ENCODE results near the gene MACROD2. TPM values are rescaled to one million over a fixed set of nuclear protein-coding genes. Genes with fewer than 3 reads are reported as not detected.

Gene MACROD2
- polyA plus RNA-seq, 1 donor (not counting 4 experiments of a cell fraction or from before 2014, with no cell fraction given): 0.71 TPM

GRCh38 chr20:14882157-14882556 lies 886.8 kb downstream of the MACROD2 start:
- no peaks in the 10 kb centered on the region for H3K9me3 ChIP-seq (ENCODE audit: control insufficient read depth, low read depth, low read length)
- FAIRE-seq (no peak), DNase-seq (ENCODE audit: low read depth, low spot score) (no peak)
- H3K27me3 ChIP-seq (ENCODE audit: control insufficient read depth, extremely low read depth, insufficient read depth, low read length): no peaks in the 10 kb centered on the region
- H3K36me3 ChIP-seq (ENCODE audit: control insufficient read depth in 2 of 2, extremely low read depth in 1 of 2, insufficient read depth in 2 of 2, low read length in 2 of 2): no peaks in the 10 kb centered on the region
- no peak overlapping the region for H3K9ac ChIP-seq (ENCODE audit: control insufficient read depth, extremely low read depth, insufficient read depth, low read length)
- H4K20me1 ChIP-seq (ENCODE audit: control insufficient read depth, extremely low read depth, insufficient read depth, low read length): no peaks in the 10 kb centered on the region
- no peak overlapping the region for H3K4me2 ChIP-seq (ENCODE audit: control insufficient read depth, extremely low read depth, insufficient read depth, low read depth, low read length)
- H3K27ac ChIP-seq (ENCODE audit: control insufficient read depth, insufficient read depth, low read length): peak overlapping the region; percentile 84
- no peak overlapping the region for H3K4me3 ChIP-seq (ENCODE audit: control insufficient read depth in 2 of 3, extremely low read depth in 1 of 3, insufficient read depth in 2 of 3, low read depth in 1 of 3, low read length in 3 of 3)
- dilution Hi-C loops (cut with MboI; ENCODE audit: extremely low pct_ligation_motif_present, low sequenced_read_pairs): no loop called here
- H3K9me1 ChIP-seq (ENCODE audit: control insufficient read depth, extremely low read depth, insufficient read depth, low read length): no peaks in the 10 kb centered on the region
- no peak overlapping the region for H2AFZ ChIP-seq (ENCODE audit: control insufficient read depth, low read length)
- TF ChIP-seq EZH2 (IDR thresholded peaks at IDR 0.05; ENCODE audit: low read length) (no peak), CTCF (optimal IDR thresholded peaks at IDR 0.05 in 1 of 3, IDR thresholded peaks at IDR 0.05 in 1 of 3, conservative IDR thresholded peaks at IDR 0.05 in 1 of 3; ENCODE audit: extremely low read depth in 1 of 3, insufficient read depth in 2 of 3, low read length in 3 of 3) (no peak)
- H3K4me1 ChIP-seq (ENCODE audit: control insufficient read depth, extremely low read depth, insufficient read depth, low read length): peaks cover 52% of the 10 kb centered on the region
- H3K79me2 ChIP-seq (ENCODE audit: control insufficient read depth, insufficient read depth, low read length): no peaks in the 10 kb centered on the region

- Histone ChIP-seq H3K4me3 (ENCODE audit: control insufficient read depth in 2 of 3, extremely low read depth in 1 of 3, insufficient read depth in 2 of 3, low read depth in 1 of 3, low read length in 3 of 3) (no peak overlapping the region), H3K9me1 (ENCODE audit: control insufficient read depth, extremely low read depth, insufficient read depth, low read length) (no peaks in the 10 kb centered on the region), H3K27ac (ENCODE audit: control insufficient read depth, insufficient read depth, low read length) (peak overlapping the region; percentile 84), H3K4me1 (ENCODE audit: control insufficient read depth, extremely low read depth, insufficient read depth, low read length) (peaks cover 50% of the 10 kb centered on the region), H3K9ac (ENCODE audit: control insufficient read depth, extremely low read depth, insufficient read depth, low read length) (peak overlapping the region; percentile 4), H4K20me1 (ENCODE audit: control insufficient read depth, extremely low read depth, insufficient read depth, low read length) (no peaks in the 10 kb centered on the region), H3K79me2 (ENCODE audit: control insufficient read depth, insufficient read depth, low read length) (no peaks in the 10 kb centered on the region), H2AFZ (ENCODE audit: control insufficient read depth, low read length) (no peak overlapping the region), H3K4me2 (ENCODE audit: control insufficient read depth, extremely low read depth, insufficient read depth, low read depth, low read length) (peak overlapping the region; percentile 39), H3K9me3 (ENCODE audit: control insufficient read depth, low read depth, low read length) (no peaks in the 10 kb centered on the region), H3K27me3 (ENCODE audit: control insufficient read depth, extremely low read depth, insufficient read depth, low read length) (no peaks in the 10 kb centered on the region), H3K36me3 (ENCODE audit: control insufficient read depth in 2 of 2, extremely low read depth in 1 of 2, insufficient read depth in 2 of 2, low read length in 2 of 2) (no peaks in the 10 kb centered on the region)
- DNase-seq (ENCODE audit: low read depth, low spot score) (peak; percentile 54), FAIRE-seq (peak; percentile 73)
- TF ChIP-seq EZH2 (IDR thresholded peaks at IDR 0.05; ENCODE audit: low read length) (no peak), CTCF (optimal IDR thresholded peaks at IDR 0.05 in 1 of 3, IDR thresholded peaks at IDR 0.05 in 1 of 3, conservative IDR thresholded peaks at IDR 0.05 in 1 of 3; ENCODE audit: extremely low read depth in 1 of 3, insufficient read depth in 2 of 3, low read length in 3 of 3) (no peak)
- dilution Hi-C loops (cut with MboI; ENCODE audit: extremely low pct_ligation_motif_present, low sequenced_read_pairs): no loop called here
Measured at GRCh38 chr20:14882846-14883245, 887.5 kb downstream of the MACROD2 start.
